Esophagus squamous epithelium (tissue), 5 donors: ENCODE results near the gene TSPAN5. TPM values are rescaled to one million over a fixed set of nuclear protein-coding genes. Genes with fewer than 3 reads are reported as not detected.
A peak's percentile ranks its signal among the peaks of the same experiment; 100 is the strongest.

ENCODE experiments used
- DNase-seq: peaks from one replicate; lab custom pipeline; 2025; lab: John Stamatoyannopoulos, UW
- H3K27ac ChIP-seq, 4 donors: fragments of 200-600 bp; sonication (generic); one replicate each; pipeline ENCODE4 v1.5.1; 2016 to 2019; ENCODE audit warnings: mild to moderate bottlenecking in 1 of 4
- H3K27me3 ChIP-seq, 4 donors: fragments of 200-600 bp; sonication (generic); 1 replicate in 3 of 4; 2 replicates in 1 of 4; pipeline versions ENCODE4 v1.5.1 to v1.6.0; 2017 to 2021; ENCODE audit warnings: antibody characterized with exemption in 1 of 4
- H3K36me3 ChIP-seq, 3 donors: fragments of 200-600 bp; sonication (generic); one replicate each; pipeline ENCODE4 v1.5.1; 2016 to 2019
- H3K4me1 ChIP-seq, 3 donors: fragments of 200-600 bp; sonication (generic); one replicate each; pipeline ENCODE4 v1.5.1; 2017 to 2019
- H3K4me3 ChIP-seq, 4 donors: fragments of 200-600 bp; sonication (generic); 1 replicate in 3 of 4; 2 replicates in 1 of 4; pipeline ENCODE4 v1.5.1; 2016 to 2019; ENCODE audit warnings: mild to moderate bottlenecking in 2 of 4, moderate library complexity in 1 of 4
- H3K9me3 ChIP-seq, 3 donors: fragments of 200-600 bp; sonication (generic); one replicate each; pipeline ENCODE4 v1.5.1; 2016 to 2019
- CTCF ChIP-seq, 6 experiments: fragments of 450-650 bp in 4 of 6; fragments of 200-600 bp in 2 of 6; sonication (generic) in 2 of 6; IDR thresholded peaks; one replicate each; pipeline ENCODE4 v1.5.1; 2016 to 2019; ENCODE audit warnings: antibody characterized with exemption in 6 of 6, mild to moderate bottlenecking in 4 of 6, moderate library complexity in 4 of 6
- POLR2A ChIP-seq, 4 donors: fragments of 450-650 bp; IDR thresholded peaks; one replicate each; pipeline ENCODE4 v1.6.1; 2017; ENCODE audit warnings: antibody characterized with exemption in 4 of 4, mild to moderate bottlenecking in 4 of 4, moderate library complexity in 3 of 4
- WGBS, 2 donors: methylation state at CpG; one replicate each; pipeline ENCODE4 v1.1.5; 2018; 5-methylcytosine and 5-hydroxymethylcytosine counted together
- intact Hi-C: fragments of 100-400 bp; cut with DNase I; formaldehyde crosslinking; loops from one replicate; pipeline ENCODE4 v1.15.0; 2022
- total RNA-seq, 4 donors: library from RNA; depleted of rRNA; stranded (reverse); fragments of >200 nt; gene quantifications; one replicate each; pipeline ENCODE4 v1.1.0, GENCODE V29; 2016
- donor health status: DM: yes; HTN: yes; CAD: no.

TSPAN5 gene
- total RNA-seq, 4 donors from 2014 or later = 10.9 to 19.0 (median 13.9) TPM

- Histone ChIP-seq H3K9me3 (no peaks in the 10 kb centered on the region), H3K36me3 (no peaks in the 10 kb centered on the region), H3K4me3 (peak overlapping the region; percentile 64 to 87 (median 82)), H3K27ac (no peak overlapping the region), H3K4me1 (peaks cover 24 to 82% (median 46%) of the 10 kb centered on the region in 3 donors), H3K27me3 (no peaks in the 10 kb centered on the region)
- intact Hi-C loops = loop anchor here (5.0 kb wide), 1 partner anchor 185 kb away; no protein-coding TSS in a partner anchor
- 34 to 37% methylated on average over 6 of the region's 6 CpGs for WGBS, 2 donors
- DNase-seq = no peak
- TF ChIP-seq POLR2A (IDR thresholded peaks at IDR 0.05) (no peak), CTCF (IDR thresholded peaks at IDR 0.05) (no peak)
These were observed 1.5 kb downstream of the TSPAN5 start for GRCh38 chr4:98656886-98657285.

GRCh38 chr4:98656443-98656842 is 2.0 kb downstream of the TSPAN5 start:
- Histone ChIP-seq H3K4me1 (peaks cover 22 to 77% (median 44%) of the 10 kb centered on the region in 3 donors), H3K27ac (no peak overlapping the region), H3K9me3 (no peaks in the 10 kb centered on the region), H3K27me3 (no peaks in the 10 kb centered on the region), H3K36me3 (no peaks in the 10 kb centered on the region), H3K4me3 (peak overlapping the region in 3 of 4 donors; percentile 78 to 87 (median 86))
- 69 to 81% methylated on average over 5 of the region's 5 CpGs for WGBS, 2 donors
- DNase-seq = no peak
- TF ChIP-seq CTCF (IDR thresholded peaks at IDR 0.05) (no peak), POLR2A (IDR thresholded peaks at IDR 0.05) (no peak)
- intact Hi-C loops = loop anchor here (5.0 kb wide), 1 partner anchor 184 kb away; no protein-coding TSS in a partner anchor

- H3K27me3 ChIP-seq = no peaks in the 10 kb centered on the region
- H3K9me3 ChIP-seq = no peaks in the 10 kb centered on the region
- peaks cover 3 to 55% (median 26%) of the 10 kb centered on the region in 3 donors for H3K4me1 ChIP-seq
- DNase-seq = no peak
- H3K4me3 ChIP-seq = peak overlapping the region in 1 of 4 donors; percentile 14
- 29 to 37% methylated on average over 4 to 5 of the region's 5 CpGs for WGBS, 2 donors
- intact Hi-C loops = no loop called here
- H3K27ac ChIP-seq = peak overlapping the region in 3 of 4 donors; percentile 33 to 39 (median 33)
- H3K36me3 ChIP-seq = no peaks in the 10 kb centered on the region
- TF ChIP-seq CTCF (IDR thresholded peaks at IDR 0.05) = no peak
- no peak for TF ChIP-seq POLR2A (IDR thresholded peaks at IDR 0.05)
These were observed 4.2 kb downstream of the TSPAN5 start for GRCh38 chr4:98653890-98654867.

- 79 to 81% methylated on average over 3 of the region's 3 CpGs for WGBS, 2 donors
These were observed 5.4 kb downstream of the TSPAN5 start for GRCh38 chr4:98652996-98653395.

More at GRCh38 chr4:98652996-98653395, 5.4 kb downstream of the TSPAN5 start:
- peaks cover 0 to 53% (median 25%) of the 10 kb centered on the region in 3 donors for H3K4me1 ChIP-seq
- TF ChIP-seq CTCF (IDR thresholded peaks at IDR 0.05) (no peak), POLR2A (IDR thresholded peaks at IDR 0.05) (no peak)
- DNase-seq = no peak
- H3K9me3 ChIP-seq = no peaks in the 10 kb centered on the region
- H3K36me3 ChIP-seq = no peaks in the 10 kb centered on the region
- no peak overlapping the region for H3K27ac ChIP-seq
- no peaks in the 10 kb centered on the region for H3K27me3 ChIP-seq
- H3K4me3 ChIP-seq = no peak overlapping the region
- intact Hi-C loops = no loop called here
